NT2/D1 (cell line): ENCODE measurements around the gene DNAH17.

Experiments used
- YY1 ChIP-seq: IDR thresholded peaks from 2 replicates; pipeline ENCODE4 v1.6.1; 2011; ENCODE audit not compliant: insufficient read length, insufficient read depth
- ZNF274 ChIP-seq: IDR thresholded peaks from 2 replicates; pipeline ENCODE4 v1.6.1; 2011; ENCODE audit warnings: mild to moderate bottlenecking, low read depth, low read length

- TF ChIP-seq ZNF274, result no peak
- TF ChIP-seq YY1, result no peak
Observed at GRCh38 chr17:78490156-78490555, 87.0 kb downstream of the DNAH17 start.
